ENCODE measurements around the gene TNFSF8.

TNFSF8 gene

DNA sequence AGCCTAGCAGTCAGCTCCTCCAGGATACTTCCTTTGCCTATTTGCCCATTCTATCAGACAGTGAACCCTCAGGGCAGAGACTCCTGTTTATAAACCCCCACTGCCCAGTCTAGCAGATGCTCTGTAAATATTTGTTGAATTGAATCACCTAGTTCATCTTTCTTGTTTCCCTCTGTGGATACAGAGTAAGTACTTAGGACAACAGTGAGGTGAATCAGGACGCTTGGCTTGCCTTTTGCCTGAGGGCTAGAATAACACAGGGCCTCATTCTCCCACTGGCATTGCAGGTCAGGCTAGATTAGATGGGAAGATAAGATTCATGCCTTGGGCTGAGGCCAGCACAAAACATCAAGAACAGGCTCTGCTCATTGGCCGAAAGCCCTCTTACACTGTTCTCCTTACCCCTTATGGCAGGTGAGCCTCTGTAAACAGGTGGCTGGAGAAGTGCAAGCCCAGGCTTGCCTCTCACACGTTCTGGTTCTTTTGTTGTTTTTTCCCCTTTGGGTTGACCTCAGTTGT is 22.2 kb downstream of the TNFSF8 start:
- H3K4me1 Mint-ChIP-seq (ENCODE audit: low read depth): peaks cover 30% of the 10 kb centered on the region
- no peaks in the 10 kb centered on the region for H3K27me3 Mint-ChIP-seq
- H3K27ac Mint-ChIP-seq: no peak overlapping the region
- no peak overlapping the region for H3K4me3 Mint-ChIP-seq
- intact Hi-C loops (cut with micrococcal nuclease): loop anchor here (1.0 to 10.0 kb wide), 3 partner anchors 103 to 617 kb away; partner anchors contain the start of gene TNFSF15
- H3K9me3 Mint-ChIP-seq: no peaks in the 10 kb centered on the region
- peaks cover 29% of the 10 kb centered on the region for H3K36me3 Mint-ChIP-seq (ENCODE audit: low read depth)

DNA sequence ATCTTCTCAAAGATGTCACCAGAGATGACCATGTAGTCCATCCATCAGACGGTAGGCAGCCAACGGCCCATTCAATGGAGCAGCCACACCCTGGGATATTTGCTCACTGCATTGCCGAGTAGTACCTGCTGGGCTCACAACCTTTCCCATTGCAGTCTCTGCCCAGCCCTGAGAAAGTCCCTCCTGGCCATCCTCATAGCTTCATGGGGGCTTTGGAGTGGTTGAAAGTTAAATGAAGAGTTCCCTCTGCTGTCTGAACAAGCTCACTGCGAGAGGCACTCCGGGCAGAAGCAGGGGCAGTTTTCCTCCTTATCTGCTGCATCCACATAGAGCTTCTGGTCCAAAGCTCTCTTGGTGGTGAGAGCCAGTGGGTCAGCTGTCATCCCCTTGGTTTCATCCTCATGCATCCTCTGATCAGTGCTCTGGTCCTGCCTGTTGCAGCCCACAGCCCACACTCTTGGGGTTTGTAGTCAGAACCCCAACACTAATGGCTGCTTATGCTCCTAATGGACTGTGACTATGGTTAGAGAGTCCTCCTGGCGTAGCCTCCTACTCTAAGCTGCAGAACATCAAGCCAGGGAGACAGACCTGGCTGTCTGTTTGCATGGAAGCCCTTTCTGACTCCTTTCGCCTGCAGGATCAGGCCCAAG is 23.3 kb downstream of the TNFSF8 start:
- Mint-ChIP-seq H3K9me3 (no peaks in the 10 kb centered on the region), H3K4me3 (no peak overlapping the region), H3K4me1 (ENCODE audit: low read depth) (peaks cover 33% of the 10 kb centered on the region), H3K27ac (no peak overlapping the region), H3K27me3 (no peaks in the 10 kb centered on the region), H3K36me3 (ENCODE audit: low read depth) (peaks cover 40% of the 10 kb centered on the region)
- intact Hi-C loops (cut with micrococcal nuclease): loop anchor here (2.0 to 10.0 kb wide), 3 partner anchors 102 to 618 kb away; partner anchors contain the start of genes TEX48 and TNFSF15

DNA sequence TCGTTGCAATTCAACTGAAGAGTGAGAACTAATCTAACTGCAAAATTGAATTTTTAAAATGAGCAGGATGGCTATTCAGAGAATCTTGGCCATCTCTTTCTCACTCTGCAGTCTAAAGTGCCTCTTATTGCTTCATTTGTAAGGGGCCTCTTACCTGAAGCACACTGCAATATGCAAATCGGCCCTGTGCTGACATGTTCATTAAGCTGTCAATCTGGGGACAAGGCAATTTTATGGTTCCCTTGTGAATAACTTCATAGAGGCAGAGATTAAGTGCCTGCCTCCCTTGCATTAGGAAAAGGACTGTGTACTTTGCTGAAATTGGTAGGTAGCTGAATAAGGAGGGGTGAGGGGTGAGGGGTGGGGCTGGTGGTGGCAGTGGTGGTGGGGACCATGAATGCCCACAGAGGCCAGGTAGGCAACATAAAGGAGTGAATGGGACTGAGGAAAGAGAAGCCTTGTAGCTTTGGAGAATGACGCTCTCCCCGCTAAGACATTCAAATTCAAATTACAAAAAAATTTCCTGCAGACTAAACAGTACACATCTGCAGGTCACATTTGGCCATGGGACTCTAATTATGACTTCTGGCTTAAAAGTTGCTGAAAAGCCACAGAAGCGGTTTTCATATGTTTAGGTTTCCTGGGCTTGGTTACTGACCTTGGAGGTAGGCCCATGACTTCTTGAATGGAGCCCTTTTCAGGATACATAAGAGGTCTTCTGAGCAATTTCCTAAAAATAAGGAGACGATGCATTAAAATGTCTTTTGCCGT is 25.0 kb downstream of the TNFSF8 start:
- H3K27me3 Mint-ChIP-seq: no peaks in the 10 kb centered on the region
- no peak overlapping the region for H3K4me3 Mint-ChIP-seq
- H3K4me1 Mint-ChIP-seq (ENCODE audit: low read depth): peaks cover 33% of the 10 kb centered on the region
- H3K27ac Mint-ChIP-seq: no peak overlapping the region
- peaks cover 50% of the 10 kb centered on the region for H3K36me3 Mint-ChIP-seq (ENCODE audit: low read depth)
- no peaks in the 10 kb centered on the region for H3K9me3 Mint-ChIP-seq
- intact Hi-C loops (cut with micrococcal nuclease): loop anchor here (10.0 kb wide), 2 partner anchors 101 to 619 kb away; partner anchors contain the start of gene TNFSF15

DNA sequence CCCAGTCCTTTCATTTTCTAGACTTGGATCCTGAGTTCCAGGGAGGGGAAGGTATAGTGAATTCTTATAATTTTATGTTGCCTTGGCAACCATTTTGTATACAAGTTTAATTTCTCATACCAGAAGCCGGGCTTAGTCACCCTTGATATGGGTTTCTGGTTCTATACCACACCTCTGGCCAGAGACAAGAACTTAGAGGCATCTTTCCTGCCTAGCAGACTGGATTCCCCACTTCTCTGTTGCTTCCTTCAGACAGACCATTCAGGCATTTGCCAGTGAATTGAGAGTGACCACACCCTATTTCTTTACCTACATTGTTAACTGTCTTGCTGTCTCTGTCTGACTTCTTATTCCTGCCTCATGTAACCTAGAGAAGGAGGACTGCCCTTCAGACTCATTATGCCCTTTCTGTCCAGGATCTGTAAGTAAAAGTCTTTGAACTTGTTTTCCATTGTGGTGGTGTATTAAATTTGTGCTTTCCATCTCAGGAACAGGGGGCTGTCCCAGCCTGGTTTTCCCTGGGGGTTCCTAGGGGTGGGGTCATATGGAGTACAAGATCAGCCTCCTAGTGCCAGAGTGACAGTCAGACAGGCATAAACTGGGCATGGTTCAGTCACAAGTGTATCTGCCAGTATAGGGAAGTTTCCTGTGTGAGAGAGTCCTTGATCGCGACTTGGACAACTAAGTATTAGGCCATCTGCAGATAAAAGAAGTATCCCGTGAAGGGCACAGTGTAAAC is 27.4 kb downstream of the TNFSF8 start:
- Mint-ChIP-seq H3K4me1 (ENCODE audit: low read depth) (peaks cover 9% of the 10 kb centered on the region), H3K27ac (peak overlapping the region; percentile 14), H3K36me3 (ENCODE audit: low read depth) (peaks cover 46% of the 10 kb centered on the region), H3K4me3 (no peak overlapping the region), H3K9me3 (no peaks in the 10 kb centered on the region), H3K27me3 (no peaks in the 10 kb centered on the region)
- intact Hi-C loops (cut with micrococcal nuclease): loop anchor here (10.0 kb wide), 2 partner anchors 98 to 622 kb away; partner anchors contain the start of gene TNFSF15

DNA sequence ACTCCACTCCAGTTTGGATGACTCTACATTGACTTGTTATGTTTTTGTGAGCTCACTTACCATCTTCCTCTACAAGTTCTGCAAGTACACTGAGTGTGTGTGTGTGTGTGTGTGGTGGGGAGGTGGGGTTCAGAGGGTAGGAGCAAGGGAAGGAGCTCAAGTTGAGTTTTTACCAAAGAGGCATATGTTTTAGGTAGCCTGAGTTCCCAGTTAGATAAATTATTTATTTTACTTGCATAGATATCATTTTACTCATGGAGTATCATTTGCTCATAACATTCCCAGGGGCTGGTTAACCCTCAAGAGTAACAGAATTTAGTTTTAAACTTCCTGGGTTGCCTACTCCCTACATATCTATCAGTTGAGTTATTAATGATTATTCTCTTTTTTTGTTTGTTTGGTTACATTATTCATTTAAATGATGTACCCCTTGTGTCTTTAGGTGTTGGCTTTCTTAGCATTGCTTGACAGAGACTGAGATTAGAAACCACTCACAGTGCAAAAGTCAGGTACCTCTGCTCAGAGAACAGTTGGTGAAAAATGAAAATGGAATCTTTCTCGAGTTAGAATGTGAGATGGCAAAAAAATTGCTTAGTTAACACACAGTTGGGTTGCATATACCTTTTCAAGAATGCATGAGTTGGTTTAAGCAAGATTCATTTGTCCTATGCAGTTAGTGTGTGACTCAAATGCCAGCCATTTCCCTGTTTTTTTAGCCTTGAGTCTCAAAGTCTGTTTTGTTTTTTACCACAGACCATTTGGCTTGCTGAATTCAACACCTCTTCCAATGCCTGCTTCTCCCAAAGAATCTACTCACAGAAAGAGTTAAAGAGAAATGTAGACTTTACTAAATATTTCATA is 29.2 kb downstream of the TNFSF8 start:
- intact Hi-C loops (cut with micrococcal nuclease): loop anchor here (10.0 kb wide), 2 partner anchors 96 to 624 kb away; partner anchors contain the start of gene TNFSF15
- H3K27me3 Mint-ChIP-seq: no peaks in the 10 kb centered on the region
- no peak overlapping the region for H3K27ac Mint-ChIP-seq
- H3K4me1 Mint-ChIP-seq (ENCODE audit: low read depth): peaks cover 9% of the 10 kb centered on the region
- H3K9me3 Mint-ChIP-seq: no peaks in the 10 kb centered on the region
- no peak overlapping the region for H3K4me3 Mint-ChIP-seq
- peaks cover 45% of the 10 kb centered on the region for H3K36me3 Mint-ChIP-seq (ENCODE audit: low read depth)

DNA sequence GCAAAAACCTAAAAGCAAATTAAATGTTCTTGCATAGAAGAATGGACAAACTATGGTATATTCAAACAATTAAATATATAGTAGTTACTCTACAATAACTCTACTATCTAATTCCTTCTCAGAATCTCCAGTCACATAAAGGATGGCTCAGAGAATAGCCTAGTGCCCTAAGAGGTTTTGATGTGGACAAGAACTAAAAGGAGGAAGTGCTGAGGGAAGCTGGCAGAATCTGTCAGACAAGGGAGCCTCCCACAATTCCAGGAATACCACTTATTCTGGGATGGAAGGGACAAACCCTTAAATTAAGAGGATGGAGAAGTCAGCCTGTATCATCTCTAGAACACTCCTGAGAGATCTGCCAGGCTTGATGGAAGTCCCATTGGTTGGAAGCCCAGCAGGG is 30.4 kb downstream of the TNFSF8 start:
- Mint-ChIP-seq H3K4me3 (no peak overlapping the region), H3K27ac (no peak overlapping the region), H3K9me3 (no peaks in the 10 kb centered on the region), H3K27me3 (no peaks in the 10 kb centered on the region), H3K36me3 (ENCODE audit: low read depth) (peaks cover 37% of the 10 kb centered on the region), H3K4me1 (ENCODE audit: low read depth) (peaks cover 19% of the 10 kb centered on the region)
- intact Hi-C loops (cut with micrococcal nuclease): loop anchor here (10.0 kb wide), 2 partner anchors 95 to 625 kb away; partner anchors contain the start of gene TNFSF15

DNA sequence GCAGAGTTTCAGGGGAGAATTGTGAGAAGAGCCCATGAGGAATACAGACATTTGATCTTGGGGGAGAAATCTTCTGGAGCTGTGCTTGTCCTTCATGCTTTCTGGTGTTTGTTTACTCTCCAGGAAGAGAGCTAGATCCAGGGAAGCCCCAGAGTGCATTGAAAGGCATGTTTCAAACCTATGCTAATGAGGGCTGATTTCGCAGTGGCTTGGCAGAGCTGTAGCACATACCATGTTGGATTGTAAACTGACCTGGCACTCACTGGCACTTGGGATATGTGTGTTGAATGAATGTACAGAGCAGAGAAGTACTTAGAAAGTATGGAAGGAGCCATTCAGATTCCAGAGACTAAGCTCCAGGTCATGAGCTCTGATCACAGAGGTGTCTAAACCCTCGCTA is 30.9 kb downstream of the TNFSF8 start:
- Mint-ChIP-seq H3K27me3 (no peaks in the 10 kb centered on the region), H3K36me3 (ENCODE audit: low read depth) (peaks cover 33% of the 10 kb centered on the region), H3K27ac (no peak overlapping the region), H3K9me3 (no peaks in the 10 kb centered on the region), H3K4me1 (ENCODE audit: low read depth) (peaks cover 25% of the 10 kb centered on the region), H3K4me3 (no peak overlapping the region)
- intact Hi-C loops (cut with micrococcal nuclease): no loop called here

DNA sequence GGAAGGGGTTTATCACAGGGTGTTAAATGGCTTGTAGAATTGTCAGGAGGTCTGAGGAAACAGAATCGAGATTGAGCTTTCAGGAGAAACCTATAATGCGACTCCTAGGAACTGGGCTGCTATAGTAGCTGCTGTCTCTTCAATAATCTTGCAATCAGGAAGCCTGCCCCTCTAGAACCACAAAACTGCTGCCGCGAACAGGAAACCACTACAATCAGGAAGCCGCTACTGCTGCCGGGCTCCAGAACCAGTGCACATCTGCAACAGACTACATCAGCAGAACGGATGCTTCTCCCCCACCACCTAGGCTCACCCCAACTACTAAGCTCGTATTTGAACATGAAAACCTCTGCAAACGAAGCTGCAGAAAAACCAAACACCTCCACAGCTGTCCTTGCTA is 31.6 kb downstream of the TNFSF8 start:
- Mint-ChIP-seq H3K36me3 (ENCODE audit: low read depth) (peaks cover 26% of the 10 kb centered on the region), H3K4me1 (ENCODE audit: low read depth) (peaks cover 32% of the 10 kb centered on the region), H3K27ac (no peak overlapping the region), H3K9me3 (no peaks in the 10 kb centered on the region), H3K27me3 (peaks cover 4% of the 10 kb centered on the region), H3K4me3 (no peak overlapping the region)
- intact Hi-C loops (cut with micrococcal nuclease): no loop called here

DNA sequence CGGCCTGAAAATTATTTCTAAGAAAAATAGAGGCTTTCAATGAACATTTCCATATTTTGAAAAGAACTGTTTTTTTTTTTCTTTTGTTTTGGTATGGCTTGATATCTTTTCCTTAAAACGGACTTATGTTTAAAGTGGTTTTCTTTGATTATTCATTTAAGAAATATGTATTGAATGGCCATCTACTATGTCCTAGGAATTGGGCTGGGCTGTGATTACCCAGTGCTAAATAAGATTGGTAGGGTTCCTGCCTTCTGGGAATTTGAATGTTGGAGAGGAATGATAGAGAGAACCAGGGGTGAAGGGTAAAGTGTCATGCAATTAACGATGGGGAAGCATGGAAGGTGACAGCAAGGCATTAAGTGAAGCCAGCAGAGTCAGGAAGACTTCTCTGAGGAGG is 33.2 kb downstream of the TNFSF8 start:
- H3K4me3 Mint-ChIP-seq: no peak overlapping the region
- intact Hi-C loops (cut with micrococcal nuclease): no loop called here
- peaks cover 27% of the 10 kb centered on the region for H3K4me1 Mint-ChIP-seq (ENCODE audit: low read depth)
- H3K27ac Mint-ChIP-seq: no peak overlapping the region
- peaks cover 11% of the 10 kb centered on the region for H3K36me3 Mint-ChIP-seq (ENCODE audit: low read depth)
- no peaks in the 10 kb centered on the region for H3K9me3 Mint-ChIP-seq
- H3K27me3 Mint-ChIP-seq: peaks cover 4% of the 10 kb centered on the region

DNA sequence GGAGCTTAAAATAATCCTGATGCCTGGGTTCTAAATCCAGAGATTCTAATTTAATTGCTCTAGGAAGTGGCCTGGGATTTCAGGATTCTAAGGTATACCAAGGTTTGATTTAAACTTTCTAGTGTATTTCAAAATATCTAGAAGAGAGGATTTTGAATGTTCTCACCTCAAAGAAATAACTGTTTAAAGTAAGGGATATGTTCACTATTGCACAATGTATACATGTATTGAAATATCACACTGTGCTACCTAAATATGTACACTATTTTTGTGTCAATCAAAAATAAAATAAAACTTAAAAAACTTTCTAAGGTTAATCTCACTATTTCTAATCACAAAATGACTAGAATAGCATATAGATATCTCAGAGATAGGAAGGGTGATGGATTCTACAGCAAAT is 34.0 kb downstream of the TNFSF8 start:
- Mint-ChIP-seq H3K36me3 (ENCODE audit: low read depth) (peaks cover 3% of the 10 kb centered on the region), H3K4me3 (no peak overlapping the region), H3K27me3 (peaks cover 4% of the 10 kb centered on the region), H3K4me1 (ENCODE audit: low read depth) (peaks cover 27% of the 10 kb centered on the region), H3K27ac (no peak overlapping the region), H3K9me3 (no peaks in the 10 kb centered on the region)
- intact Hi-C loops (cut with micrococcal nuclease): no loop called here

DNA sequence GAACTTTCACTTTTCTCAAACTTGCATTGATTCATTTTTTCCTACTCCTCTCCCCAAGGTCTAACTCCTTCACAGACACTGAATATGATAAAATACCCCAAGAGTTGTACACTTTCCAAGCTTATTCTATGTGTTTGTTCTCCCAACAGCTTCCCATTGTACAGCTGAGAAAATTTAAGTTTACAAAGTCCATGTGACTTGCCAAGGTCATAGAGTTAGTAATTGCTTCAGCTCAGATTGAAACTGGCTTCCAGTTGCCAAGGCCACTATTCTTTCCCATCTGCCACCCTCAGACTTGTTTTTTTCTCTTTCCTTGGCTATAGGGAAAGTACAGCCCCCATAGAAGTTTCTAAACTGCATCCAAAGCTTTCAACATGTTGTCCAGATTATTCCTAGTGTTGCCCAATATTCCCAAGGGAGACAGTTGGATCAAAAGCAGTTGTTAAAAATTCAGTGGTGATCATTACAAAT is 34.8 kb downstream of the TNFSF8 start:
- intact Hi-C loops (cut with micrococcal nuclease): no loop called here
- no peaks in the 10 kb centered on the region for H3K36me3 Mint-ChIP-seq (ENCODE audit: low read depth)
- peaks cover 27% of the 10 kb centered on the region for H3K4me1 Mint-ChIP-seq (ENCODE audit: low read depth)
- peaks cover 4% of the 10 kb centered on the region for H3K27me3 Mint-ChIP-seq
- no peaks in the 10 kb centered on the region for H3K9me3 Mint-ChIP-seq
- H3K4me3 Mint-ChIP-seq: no peak overlapping the region
- no peak overlapping the region for H3K27ac Mint-ChIP-seq

DNA sequence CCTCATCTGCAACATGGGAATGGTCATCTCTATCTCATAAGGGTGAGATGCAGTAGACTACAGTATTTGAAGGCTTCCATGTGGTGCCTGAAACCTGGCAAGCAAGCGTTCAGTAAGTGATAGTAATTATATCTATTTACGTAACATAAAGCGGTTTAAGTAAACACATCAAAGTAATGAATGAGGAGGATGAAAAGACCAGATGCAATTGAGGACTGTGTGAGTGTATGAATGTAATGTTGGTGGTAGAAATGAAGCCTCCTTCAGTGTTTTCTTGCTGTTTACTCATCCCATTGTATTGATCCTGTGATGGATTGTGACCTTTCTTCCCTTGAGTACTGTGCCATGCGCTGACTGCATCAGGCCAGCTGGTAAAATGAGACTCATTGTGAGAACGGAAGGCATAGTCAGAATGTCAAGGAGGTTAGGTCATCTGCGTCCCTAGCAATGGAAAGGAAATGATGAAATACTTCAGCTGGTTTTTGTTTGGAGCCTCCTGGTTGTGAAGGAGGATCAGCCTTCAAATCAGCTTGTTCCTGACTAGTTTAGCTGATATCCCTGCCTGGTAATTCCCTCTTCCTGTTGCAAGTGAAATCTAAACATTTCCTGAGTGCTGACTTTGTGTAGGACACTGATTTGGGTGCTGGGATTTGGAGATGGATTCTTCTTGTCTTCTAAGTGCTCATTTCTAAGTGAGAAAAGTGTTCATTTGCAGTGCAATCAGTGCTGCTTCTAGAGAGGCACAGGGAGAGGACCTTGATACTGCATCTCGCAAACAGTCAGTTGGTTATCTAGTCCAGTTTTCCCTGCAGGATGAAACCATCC is 35.6 kb downstream of the TNFSF8 start:
- H3K36me3 Mint-ChIP-seq (ENCODE audit: low read depth): no peaks in the 10 kb centered on the region
- H3K27me3 Mint-ChIP-seq: peaks cover 4% of the 10 kb centered on the region
- peak overlapping the region; percentile 79 for H3K27ac Mint-ChIP-seq
- no peaks in the 10 kb centered on the region for H3K9me3 Mint-ChIP-seq
- H3K4me1 Mint-ChIP-seq (ENCODE audit: low read depth): peaks cover 33% of the 10 kb centered on the region
- H3K4me3 Mint-ChIP-seq: no peak overlapping the region
- intact Hi-C loops (cut with micrococcal nuclease): no loop called here
